Epidermal melanocyte (primary cell): ENCODE data around the gene TRIML2.

Experiments used
- DNase-seq: peaks from one replicate; pipeline ENCODE4 v3.0.0; 2011; ENCODE audit warnings: low spot score; ENCODE audit not compliant: insufficient read length

The TRIML2 gene

GRCh38 chr4:188109157-188109755 is at the start of gene TRIML2:
Gene TRIML2 (minus strand): TSS chr4:188109603. CDS start chr4:188105368, 4,235 bp downstream.
- DNase-seq: no peak

DNA sequence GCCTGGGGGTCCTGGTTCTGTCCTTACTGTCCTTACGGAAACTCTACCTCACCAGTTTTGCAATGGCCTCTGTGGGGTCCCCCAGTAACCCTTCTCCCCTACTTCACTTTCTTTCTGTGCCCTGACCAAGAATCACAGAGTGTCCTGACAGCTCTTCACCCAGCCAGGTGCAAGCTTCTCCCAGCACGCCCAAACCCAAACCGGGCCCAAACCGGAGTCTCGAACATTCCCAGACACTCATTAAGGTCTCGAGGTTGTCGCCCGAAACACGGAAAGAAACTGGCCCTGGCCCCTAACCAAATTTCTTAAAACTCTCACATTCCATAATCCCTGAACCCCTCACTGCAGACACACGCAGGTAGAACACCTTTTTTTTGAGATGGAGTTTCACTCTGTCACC is 48.9 kb upstream of the TRIML2 start:
- no peak for DNase-seq

GRCh38 chr4:188154668-188155405 is 45.4 kb upstream of the TRIML2 start:
- DNase-seq: no peak

DNA sequence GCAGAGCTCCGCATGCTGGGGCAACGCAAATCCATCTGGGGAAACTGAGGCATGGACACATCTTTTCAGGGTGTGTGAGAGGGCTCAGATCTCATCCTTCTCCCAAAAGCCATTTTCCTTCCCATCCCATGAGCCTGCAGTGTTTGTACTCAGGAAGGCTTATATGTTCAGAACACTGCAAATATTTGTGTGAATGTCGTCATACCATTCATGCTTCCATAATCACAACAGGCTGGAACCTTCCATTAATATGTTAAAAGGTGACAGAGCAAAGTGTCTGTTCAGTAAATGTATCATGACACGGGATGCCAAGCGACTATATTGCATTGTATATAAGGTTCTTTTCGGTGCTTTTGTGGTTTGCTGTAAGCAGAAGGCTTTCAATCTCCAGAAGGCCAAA is 38.4 kb upstream of the TRIML2 start:
- no peak for DNase-seq

GRCh38 chr4:188147176-188147575 is 37.8 kb upstream of the TRIML2 start:
- DNase-seq: no peak

DNA sequence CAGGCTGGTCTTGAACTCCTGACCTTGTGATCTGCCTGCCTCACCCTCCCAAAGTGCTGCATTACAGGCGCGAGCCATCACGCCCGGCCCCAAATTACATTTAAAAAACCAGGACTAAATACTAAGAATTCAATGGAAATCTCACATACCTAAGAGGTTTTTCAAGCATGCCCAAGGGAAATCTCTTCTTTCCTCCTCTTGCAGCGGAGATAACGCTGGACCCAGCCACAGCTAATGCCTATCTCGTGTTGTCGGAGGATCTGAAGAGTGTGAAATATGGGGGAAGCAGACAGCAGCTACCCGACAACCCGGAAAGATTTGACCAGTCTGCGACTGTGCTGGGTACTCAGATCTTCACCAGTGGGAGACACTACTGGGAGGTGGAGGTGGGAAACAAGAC is 37.2 kb upstream of the TRIML2 start:
- DNase-seq: no peak

GRCh38 chr4:188145601-188146000 is 36.2 kb upstream of the TRIML2 start:
- no peak for DNase-seq

DNA sequence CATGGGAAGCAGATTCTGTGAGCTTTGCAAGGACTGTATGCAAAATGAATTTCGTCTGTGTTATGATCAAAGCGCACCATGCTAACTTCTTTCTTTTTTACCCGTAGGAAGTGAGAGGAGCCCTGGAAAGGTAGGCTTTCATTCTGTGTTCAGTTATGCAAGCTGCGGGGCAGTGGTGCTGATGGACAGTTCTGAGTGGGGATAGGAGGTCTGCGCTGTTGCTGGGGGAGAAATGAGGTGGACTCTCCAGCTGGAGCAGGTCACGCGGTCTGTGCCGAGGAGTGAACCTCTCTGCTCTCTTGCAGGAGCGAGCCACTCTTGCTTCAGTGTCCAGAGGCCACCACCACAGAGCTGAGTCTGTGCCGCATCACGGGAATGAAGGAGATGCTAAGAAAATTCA is 34.3 kb upstream of the TRIML2 start:
- no peak for DNase-seq

DNA sequence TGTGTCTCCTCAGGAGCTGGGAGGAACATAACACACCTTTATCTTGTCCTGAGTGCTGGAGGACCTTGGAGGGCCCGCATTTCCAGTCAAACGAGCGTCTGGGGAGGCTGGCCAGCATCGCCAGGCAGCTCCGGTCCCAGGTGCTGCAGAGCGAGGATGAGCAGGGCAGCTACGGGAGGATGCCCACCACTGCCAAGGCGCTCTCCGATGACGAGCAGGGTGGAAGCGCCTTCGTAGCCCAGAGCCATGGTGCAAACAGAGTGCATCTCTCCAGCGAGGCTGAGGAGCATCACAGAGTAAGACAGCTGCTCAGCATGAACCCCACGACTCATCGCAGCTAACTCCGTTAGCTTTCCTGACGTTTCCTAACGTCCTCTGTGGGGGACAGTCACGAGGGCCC is 30.3 kb upstream of the TRIML2 start:
- no peak for DNase-seq

GRCh38 chr4:188139141-188139540 is 29.7 kb upstream of the TRIML2 start, which contains the start of gene TRIML1:
Gene TRIML1 (plus strand): TSS chr4:188139441. CDS start chr4:188139559, 118 bp downstream.
- DNase-seq: no peak

GRCh38 chr4:188138227-188138626 is 28.8 kb upstream of the TRIML2 start:
- no peak for DNase-seq

DNA sequence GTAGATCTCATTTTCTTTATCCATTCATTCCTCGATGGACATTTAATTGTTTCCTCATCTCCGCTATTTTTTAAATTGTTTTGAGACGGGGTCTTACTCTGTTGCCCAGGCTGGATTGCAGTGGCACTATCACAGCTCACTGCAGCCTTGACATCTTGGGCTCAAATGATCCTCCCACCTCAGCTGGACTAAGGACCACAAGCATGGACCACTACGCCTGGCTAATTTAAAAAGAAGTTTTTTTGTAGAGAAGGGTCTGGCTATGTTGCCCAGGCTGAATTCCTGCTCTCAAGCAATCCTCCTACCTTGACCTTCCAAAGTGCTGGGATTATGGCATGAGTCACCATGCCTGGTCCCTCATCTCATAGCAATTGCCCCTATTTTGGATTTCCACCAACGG is 22.8 kb upstream of the TRIML2 start:
- no peak for DNase-seq

GRCh38 chr4:188130355-188130754 is 21.0 kb upstream of the TRIML2 start:
- DNase-seq: no peak

- no peak for DNase-seq
Observed at GRCh38 chr4:188127214-188127874, 17.9 kb upstream of the TRIML2 start.

DNA sequence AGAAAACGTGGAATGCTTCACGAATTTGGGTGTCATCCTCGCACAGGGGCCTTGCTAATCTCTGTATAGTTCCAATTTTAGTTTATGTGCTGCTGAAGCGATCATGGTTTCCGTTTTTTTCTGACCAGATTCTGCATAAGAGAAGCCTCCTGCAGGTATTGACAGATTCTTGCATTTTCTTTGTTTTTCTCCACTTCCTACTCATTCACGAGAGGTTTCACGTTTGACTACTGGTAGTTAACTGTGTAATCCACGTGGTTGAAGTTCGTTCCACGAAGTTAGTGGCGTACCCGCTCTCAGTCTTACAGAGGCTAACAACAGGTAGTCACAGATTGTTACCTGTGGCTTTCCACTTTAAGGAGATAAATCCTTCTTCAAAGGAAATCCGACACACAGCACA is 12.1 kb upstream of the TRIML2 start:
- DNase-seq: no peak

- DNase-seq: no peak
Observed at GRCh38 chr4:188117631-188118324, 8.4 kb upstream of the TRIML2 start.

DNA sequence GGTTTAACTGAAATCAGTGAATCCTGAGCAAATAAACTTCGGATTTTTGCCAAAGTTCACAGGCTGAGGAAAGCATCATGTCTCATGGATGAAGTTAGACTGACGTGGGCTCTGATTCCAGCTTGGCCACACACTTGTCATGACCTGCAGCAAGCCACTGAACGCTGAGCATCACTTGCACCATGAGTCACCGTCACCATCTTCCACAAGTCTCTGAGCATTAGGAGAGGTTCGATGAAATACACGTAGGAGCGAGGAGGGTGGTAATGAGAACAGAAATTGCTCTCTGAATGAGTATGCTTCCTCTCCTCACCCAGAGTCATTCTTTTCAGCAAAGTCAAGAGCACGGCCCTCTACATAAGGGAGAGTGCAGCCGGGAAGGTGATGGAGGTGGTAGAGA is 3.8 kb upstream of the TRIML2 start:
- no peak for DNase-seq

- DNase-seq: no peak
Observed at GRCh38 chr4:188111955-188112354, 2.6 kb upstream of the TRIML2 start.

DNA sequence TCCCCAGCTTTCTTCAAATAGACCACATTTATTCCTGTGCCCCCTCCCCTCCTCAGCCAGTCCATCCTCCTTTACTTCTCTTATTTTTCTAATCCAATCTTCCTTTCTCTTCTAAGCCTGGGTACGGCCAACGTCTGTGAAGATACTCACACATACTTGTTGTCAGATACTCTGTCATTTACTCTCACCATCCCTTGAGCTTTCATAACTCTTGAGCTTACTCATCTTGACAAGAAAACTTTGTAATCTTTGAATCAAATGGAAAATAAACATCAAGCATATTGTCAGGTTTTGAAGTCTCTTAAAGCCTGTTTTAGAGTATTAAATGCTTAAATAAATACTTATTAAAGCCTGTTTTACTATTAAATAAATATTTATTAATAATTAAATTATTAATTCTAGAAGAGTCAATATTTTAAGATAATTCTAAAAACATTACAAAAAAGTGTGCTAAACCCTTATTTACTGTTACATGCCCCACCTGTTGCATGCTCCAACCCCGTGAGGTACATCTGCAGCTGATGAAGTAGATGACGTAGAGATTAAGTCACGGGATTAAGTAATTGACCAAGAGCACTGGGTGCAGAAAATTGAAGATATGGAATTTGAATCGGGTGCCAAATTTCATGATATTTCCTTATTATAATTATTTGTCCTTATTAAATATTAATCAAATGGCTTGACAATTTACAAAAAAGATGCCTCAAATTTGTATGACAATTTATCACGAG is 1.5 kb upstream of the TRIML2 start:
- no peak for DNase-seq

- DNase-seq: no peak
Observed at GRCh38 chr4:188110036-188110435, 633 bp upstream of the TRIML2 start.
